Measurements from ENCODE around the gene XXYLT1.

DNA sequence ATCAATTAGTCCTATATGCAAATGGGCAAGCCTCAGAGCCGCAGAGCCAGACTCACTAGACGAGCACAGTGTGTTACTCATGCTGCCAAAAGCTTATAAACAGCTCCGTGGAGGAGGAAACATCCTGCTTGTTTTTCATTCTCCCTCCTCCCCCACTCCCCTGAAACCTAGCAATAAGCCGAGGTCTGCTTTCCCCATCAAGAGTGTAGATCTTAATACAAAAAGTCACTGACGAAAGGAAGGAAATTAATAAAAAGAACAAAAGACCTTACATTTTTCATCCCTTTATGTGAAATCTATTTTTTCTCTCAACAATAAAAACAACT, 88.5 kb downstream of the XXYLT1 start:
- TF ChIP-seq, protein P1, sequence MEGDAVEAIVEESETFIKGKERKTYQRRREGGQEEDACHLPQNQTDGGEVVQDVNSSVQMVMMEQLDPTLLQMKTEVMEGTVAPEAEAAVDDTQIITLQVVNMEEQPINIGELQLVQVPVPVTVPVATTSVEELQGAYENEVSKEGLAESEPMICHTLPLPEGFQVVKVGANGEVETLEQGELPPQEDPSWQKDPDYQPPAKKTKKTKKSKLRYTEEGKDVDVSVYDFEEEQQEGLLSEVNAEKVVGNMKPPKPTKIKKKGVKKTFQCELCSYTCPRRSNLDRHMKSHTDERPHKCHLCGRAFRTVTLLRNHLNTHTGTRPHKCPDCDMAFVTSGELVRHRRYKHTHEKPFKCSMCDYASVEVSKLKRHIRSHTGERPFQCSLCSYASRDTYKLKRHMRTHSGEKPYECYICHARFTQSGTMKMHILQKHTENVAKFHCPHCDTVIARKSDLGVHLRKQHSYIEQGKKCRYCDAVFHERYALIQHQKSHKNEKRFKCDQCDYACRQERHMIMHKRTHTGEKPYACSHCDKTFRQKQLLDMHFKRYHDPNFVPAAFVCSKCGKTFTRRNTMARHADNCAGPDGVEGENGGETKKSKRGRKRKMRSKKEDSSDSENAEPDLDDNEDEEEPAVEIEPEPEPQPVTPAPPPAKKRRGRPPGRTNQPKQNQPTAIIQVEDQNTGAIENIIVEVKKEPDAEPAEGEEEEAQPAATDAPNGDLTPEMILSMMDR (IDR thresholded peaks at IDR 0.05; ENCODE audit: insufficient read depth, low read length, poor library complexity, severe bottlenecking) = no peak
- no peak for TF ChIP-seq EZH2phosphoT487 (conservative IDR thresholded peaks at IDR 0.05; ENCODE audit: low read length)

Measured in SU-DHL-6 (cell line).